K562 (cell line): ENCODE measurements around the gene MMP28. TPM values are rescaled to one million over a fixed set of nuclear protein-coding genes. Genes with fewer than 3 reads are reported as not detected.

Experiments
- ATAC-seq: fragments of 200-7000 bp; cut with Tn5 transposase; 3 replicates; pipeline ENCODE4 v1.9.1; 2020; ENCODE audit warnings: moderate library complexity
- BruUV-seq: library from RNA; stranded (reverse); fragments of 400-500 nt; replicated peaks from 2 replicates; lab custom pipeline; 2021; lab: Mats Ljungman, UMichigan
- CTCF ChIA-PET: fragments of 300-600 bp; formaldehyde crosslinking; extraction: SDS; loops from one replicate; lab custom pipeline; 2021; ENCODE audit warnings: low intra/inter-chr PET ratio; lab: Yijun Ruan, JAX
- POLR2A ChIA-PET: fragments of 300-600, 350-650 bp; sonication (Branson Sonifier 250); formaldehyde crosslinking; extraction: SDS; loops from one replicate; lab custom pipeline; 2021; ENCODE audit warnings: antibody characterized with exemption, inconsistent platforms; lab: Yijun Ruan, JAX
- DNase-seq, 4 experiments: peaks; one replicate each; pipeline versions ENCODE4 v3.0.0 to v3.0.0-alpha.2; 2011 to 2018; ENCODE audit warnings: low spot score in 3 of 4, mixed read lengths in 3 of 4; ENCODE audit errors: extremely low read depth in 1 of 4
- FAIRE-seq: peaks from 2 replicates; lab custom pipeline; 2011; peaks lifted over from hg19 to GRCh38; lab: Jason Lieb, UNC
- H2AFZ ChIP-seq: 2 replicates; pipeline ENCODE4 v1.6.0; 2011; ENCODE audit warnings: low read depth, low read length, control low read depth, inconsistent platforms
- H3K27ac ChIP-seq: fragments of 200-600 bp; 3 replicates; pipeline ENCODE4 v1.8.0; 2011; ENCODE audit warnings: low read depth, mild to moderate bottlenecking, control low read depth, inconsistent platforms, low read length, moderate library complexity, mixed read lengths; ENCODE audit errors: extremely low read depth
- H3K27me3 ChIP-seq, 2 experiments: fragments of 300-600 bp in 1 of 2; 2 replicates in 1 of 2; 3 replicates in 1 of 2; pipeline versions ENCODE4 v1.6.0 to v1.8.0; 2011; ENCODE audit warnings: inconsistent platforms in 2 of 2, low read length in 2 of 2, mild to moderate bottlenecking in 1 of 2, mixed read lengths in 1 of 2, moderate library complexity in 1 of 2; ENCODE audit not compliant: control insufficient read depth in 2 of 2, insufficient read depth in 2 of 2
- H3K36me3 ChIP-seq: fragments of 300-600 bp; 3 replicates; pipeline ENCODE4 v1.8.0; 2011; ENCODE audit warnings: mild to moderate bottlenecking, low read length, inconsistent platforms; ENCODE audit not compliant: control insufficient read depth, insufficient read depth
- H3K4me1 ChIP-seq, 2 experiments: fragments of 200-600 bp in 1 of 2; replicated peaks in 1 of 2; 2 replicates in 1 of 2; 3 replicates in 1 of 2; pipeline versions ENCODE4 v1.5.1 to v1.8.0; 2011; ENCODE audit warnings: inconsistent platforms in 2 of 2, low read length in 2 of 2, mild to moderate bottlenecking in 1 of 2, mixed read lengths in 1 of 2, moderate library complexity in 1 of 2; ENCODE audit not compliant: control insufficient read depth in 2 of 2, insufficient read depth in 2 of 2
- H3K4me2 ChIP-seq: 2 replicates; pipeline ENCODE4 v1.6.1; 2011; ENCODE audit warnings: low read length, control low read depth, inconsistent platforms, mixed read lengths; ENCODE audit not compliant: insufficient read depth
- H3K4me3 ChIP-seq: fragments of 200-600 bp; sonication (generic), shearing (Covaris generic); 2 replicates; pipeline ENCODE4 v1.5.1; 2016; ENCODE audit warnings: control low read depth, inconsistent platforms
- H3K79me2 ChIP-seq: fragments of 200-600 bp; 3 replicates; pipeline ENCODE4 v1.8.0; 2011; ENCODE audit warnings: low read length, inconsistent platforms; ENCODE audit not compliant: control insufficient read depth, insufficient read depth
- H3K9ac ChIP-seq, 2 experiments: 2 replicates each; pipeline versions ENCODE4 v1.6.0 to v1.6.1; 2011; ENCODE audit warnings: low read depth in 2 of 2, low read length in 2 of 2, control low read depth in 1 of 2, inconsistent platforms in 1 of 2, mild to moderate bottlenecking in 1 of 2, mixed read lengths in 1 of 2; ENCODE audit not compliant: insufficient read depth in 1 of 2
- H3K9me1 ChIP-seq: one replicate; pipeline ENCODE4 v1.6.0; 2011; ENCODE audit warnings: inconsistent platforms, mild to moderate bottlenecking, low read length, moderate library complexity; ENCODE audit not compliant: control insufficient read depth, insufficient read depth
- H3K9me3 ChIP-seq: replicated peaks from 2 replicates; pipeline ENCODE4 v1.5.1; 2011; ENCODE audit warnings: low read depth, low read length, inconsistent platforms; ENCODE audit not compliant: control insufficient read depth, insufficient read depth
- H4K20me1 ChIP-seq: replicated peaks from 2 replicates; pipeline ENCODE4 v1.6.1; 2011; ENCODE audit warnings: low read length, inconsistent platforms, mixed read lengths; ENCODE audit not compliant: control insufficient read depth, insufficient read depth
- CXXC5 ChIP-seq: fragments of 250-450 bp; sonication (Bioruptor Pico); IDR thresholded peaks from 2 replicates; pipeline ENCODE4 v1.8.0; 2022; ENCODE audit warnings: inconsistent platforms, mild to moderate bottlenecking, moderate library complexity
- HMGXB4 ChIP-seq: sonication (generic); formaldehyde crosslinking; IDR thresholded peaks from 2 replicates; pipeline ENCODE4 v1.8.1; 2023; ENCODE audit warnings: mild to moderate bottlenecking, missing genetic modification reagents
- MAFF ChIP-seq: IDR thresholded peaks from 2 replicates; pipeline ENCODE4 v1.6.1; 2012; ENCODE audit warnings: low read length, improper control_type of control experiment
- NR2F6 ChIP-seq: fragments of 450-650 bp; formaldehyde crosslinking; IDR thresholded peaks from 2 replicates; pipeline ENCODE4 v1.4.0; 2020; ENCODE audit warnings: mild to moderate bottlenecking
- POLR2G ChIP-seq: fragments of 200-400 bp; formaldehyde crosslinking; IDR thresholded peaks from 2 replicates; pipeline ENCODE4 v1.6.1; 2017; ENCODE audit warnings: low read depth, mild to moderate bottlenecking, antibody characterized with exemption, low read length, moderate library complexity
- SRSF9 ChIP-seq: fragments of 200-400 bp; formaldehyde crosslinking; IDR thresholded peaks from 2 replicates; pipeline ENCODE4 v1.6.1; 2017; ENCODE audit warnings: low read depth, low read length, borderline replicate concordance
- TCFL5 ChIP-seq: fragments of 250-450 bp; sonication (Bioruptor Pico); conservative IDR thresholded peaks from 2 replicates; pipeline ENCODE4 v1.6.1; 2021; ENCODE audit warnings: mild to moderate bottlenecking, moderate library complexity, matching md5 sums
- TSHZ1 ChIP-seq: fragments of 250-450 bp; sonication (Bioruptor Pico); IDR thresholded peaks from 2 replicates; pipeline ENCODE4 v1.4.0; 2020; ENCODE audit warnings: mild to moderate bottlenecking, moderate library complexity
- ZNF324 ChIP-seq: fragments of 250-450 bp; sonication (Bioruptor Pico); IDR thresholded peaks from 2 replicates; pipeline ENCODE4 v1.4.0; 2020; ENCODE audit warnings: mild to moderate bottlenecking
- ZNF395 ChIP-seq: fragments of 200-800 bp; sonication (Bioruptor generic); IDR thresholded peaks from 2 replicates; pipeline ENCODE4 v1.6.1; 2017; ENCODE audit warnings: missing genetic modification characterization, missing compliant biosample characterization
- ZNF449 ChIP-seq: fragments of 250-450 bp; sonication (Bioruptor Pico); IDR thresholded peaks from 2 replicates; pipeline ENCODE4 v1.8.0; 2022; ENCODE audit warnings: moderate library complexity, mild to moderate bottlenecking, inconsistent platforms
- ZNF699 ChIP-seq: fragments of 250-450 bp; sonication (Bioruptor Pico); IDR thresholded peaks from 2 replicates; pipeline ENCODE4 v1.8.0; 2021; ENCODE audit warnings: mild to moderate bottlenecking, moderate library complexity; ENCODE audit not compliant: insufficient replicate concordance
- WGBS: fragments of 100-300 bp; shearing (Covaris generic); methylation state at CpG from one replicate; pipeline ENCODE4 v1.1.6; 2016; ENCODE audit warnings: low coverage, mixed read lengths; ENCODE audit not compliant: insufficient coverage; ENCODE audit errors: missing lambda C conversion rate; 5-methylcytosine and 5-hydroxymethylcytosine counted together
- in situ Hi-C: fragments of 300-500 bp; cut with MboI; formaldehyde crosslinking; loops from 4 replicates; pipeline ENCODE4 v1.15.0; 2018; ENCODE audit warnings: inconsistent platforms, mixed read lengths
- intact Hi-C: fragments of 100-400 bp; cut with micrococcal nuclease; formaldehyde crosslinking; loops from 2 replicates; pipeline ENCODE4 v1.14.2; 2022
- polyA plus RNA-seq, 8 experiments: library from polyadenylated mRNA; depleted of rRNA in 4 of 8; stranded (reverse) in 5 of 8; unstranded in 3 of 8; fragments of >200 nt; fragmentation: Nextera tagmentation in 2 of 8; fragmentation: Illumina TruSeq in 1 of 8; extraction: Ambion mirVana in 2 of 8; extraction: Trizol in 1 of 8; gene quantifications; 2 replicates each; pipeline versions ENCODE4 v1.2.1 to v1.2.3, GENCODE V29; 2011 to 2014; ENCODE audit warnings: inconsistent platforms in 1 of 8, missing spikeins in 1 of 8
- total RNA-seq, 7 experiments: library from RNA; depleted of rRNA in 6 of 7; stranded (reverse); fragments of >200 nt in 6 of 7; fragmentation: Illumina TruSeq in 2 of 7; extraction: Trizol in 2 of 7; gene quantifications; 2 replicates each; pipeline versions ENCODE4 v1.2.1 to v1.2.3, GENCODE V29; 2011 to 2021; ENCODE audit warnings: low replicate concordance in 1 of 7

Gene MMP28
- total and polyA plus RNA-seq, 9 of the 15 experiments (the other 6 are each of a cell fraction or from before 2014, with no cell fraction given) = not detected

GRCh38 chr17:35733366-35733765 lies 62.1 kb downstream of the MMP28 start:
- H3K4me2 ChIP-seq = no peak overlapping the region
- CTCF ChIA-PET = no interaction called here
- no peak for FAIRE-seq

More at GRCh38 chr17:35733366-35733765, 62.1 kb downstream of the MMP28 start:
- DNase-seq = no peak
- H3K79me2 ChIP-seq = no peaks in the 10 kb centered on the region
- H2AFZ ChIP-seq = no peak overlapping the region
- no peak for TF ChIP-seq ZNF324 (CRISPR knock-in tag)
- no peak for TF ChIP-seq TSHZ1 (CRISPR knock-in tag)
- TF ChIP-seq ZNF449 (CRISPR knock-in tag) = no peak
- TF ChIP-seq POLR2G = no peak
- no peak for TF ChIP-seq SRSF9
- TF ChIP-seq ZNF699 (CRISPR knock-in tag) = no peak
- no peak for TF ChIP-seq NR2F6 (CRISPR knock-in tag)
- no peak for TF ChIP-seq MAFF
- no peak for TF ChIP-seq CXXC5 (CRISPR knock-in tag)
- no peak for TF ChIP-seq ZNF395 (CRISPR knock-in tag)
- TF ChIP-seq HMGXB4 (CRISPR knock-in tag) = no peak
- TF ChIP-seq TCFL5 = no peak
- H3K9me1 ChIP-seq = no peaks in the 10 kb centered on the region
- no peaks in the 10 kb centered on the region for H3K9me3 ChIP-seq
- H3K9ac ChIP-seq = no peak overlapping the region
- no peak for ATAC-seq
- no peak overlapping the region for H3K4me3 ChIP-seq
- BruUV-seq = no TSS peak
- no peaks in the 10 kb centered on the region for H3K36me3 ChIP-seq
- 29% methylated on average over 6 of the region's 6 CpGs for WGBS
- peaks cover 3 to 17% of the 10 kb centered on the region in 2 experiments; a peak in 3 of 5 replicates for H3K4me1 ChIP-seq
- H3K27ac ChIP-seq = no peak overlapping the region
- POLR2A ChIA-PET = interaction anchor here (1.2 kb wide), 1 partner anchor 10 kb away, joined by 3 read pairs; no protein-coding TSS in a partner anchor
- peaks cover 24 to 44% of the 10 kb centered on the region in 2 experiments; a peak in 4 of 5 replicates for H3K27me3 ChIP-seq
- peaks cover 3% of the 10 kb centered on the region; the same call in 1 of the 2 replicates for H4K20me1 ChIP-seq
- in situ Hi-C loops = loop anchor here (25.0 kb wide), 1 partner anchor 1296 kb away; no protein-coding TSS in a partner anchor
- intact Hi-C loops = loop anchor here (5.0 kb wide), 1 partner anchor 176 kb away; no protein-coding TSS in a partner anchor
